PFSK-1 (cell line): ENCODE results near the gene PRKN.

Source experiments
- FOXP2 ChIP-seq: optimal IDR thresholded peaks from 2 replicates; pipeline ENCODE3; 2011; ENCODE audit warnings: borderline replicate concordance, control low read depth, inconsistent platforms; ENCODE audit not compliant: insufficient read depth; ENCODE audit errors: extremely low read length, extremely low read depth
- POLR2AphosphoS5 ChIP-seq: IDR thresholded peaks from 2 replicates; pipeline ENCODE4 v1.6.1; 2012; ENCODE audit warnings: low read depth, mild to moderate bottlenecking, control low read depth, low read length, moderate library complexity
- REST ChIP-seq, 2 experiments: IDR thresholded peaks; 2 replicates each; pipeline versions ENCODE4 v1.6.1 to v1.8.0; 2011 to 2012; ENCODE audit warnings: low read depth in 2 of 2, low read length in 2 of 2, control low read depth in 1 of 2, inconsistent platforms in 1 of 2, mild to moderate bottlenecking in 1 of 2, moderate library complexity in 1 of 2; ENCODE audit not compliant: insufficient read depth in 1 of 2
- SIN3A ChIP-seq: IDR thresholded peaks from 2 replicates; pipeline ENCODE4 v1.6.1; 2012; ENCODE audit warnings: mild to moderate bottlenecking, low read length, moderate library complexity, borderline replicate concordance; ENCODE audit not compliant: insufficient read depth
- TAF1 ChIP-seq: IDR thresholded peaks from 2 replicates; pipeline ENCODE4 v1.6.1; 2012; ENCODE audit warnings: low read length, control low read depth, borderline replicate concordance; ENCODE audit not compliant: insufficient read depth

The PRKN gene

GRCh38 chr6:162178666-162179065 lies 548.9 kb downstream of the PRKN start:
- TF ChIP-seq SIN3A = no peak
- no peak for TF ChIP-seq REST (IDR thresholded peaks at IDR 0.05; ENCODE audit: insufficient read depth in 1 of 2, low read depth in 2 of 2, low read length in 2 of 2)
- no peak for TF ChIP-seq FOXP2
- TF ChIP-seq POLR2AphosphoS5 = no peak
- no peak for TF ChIP-seq TAF1

DNA sequence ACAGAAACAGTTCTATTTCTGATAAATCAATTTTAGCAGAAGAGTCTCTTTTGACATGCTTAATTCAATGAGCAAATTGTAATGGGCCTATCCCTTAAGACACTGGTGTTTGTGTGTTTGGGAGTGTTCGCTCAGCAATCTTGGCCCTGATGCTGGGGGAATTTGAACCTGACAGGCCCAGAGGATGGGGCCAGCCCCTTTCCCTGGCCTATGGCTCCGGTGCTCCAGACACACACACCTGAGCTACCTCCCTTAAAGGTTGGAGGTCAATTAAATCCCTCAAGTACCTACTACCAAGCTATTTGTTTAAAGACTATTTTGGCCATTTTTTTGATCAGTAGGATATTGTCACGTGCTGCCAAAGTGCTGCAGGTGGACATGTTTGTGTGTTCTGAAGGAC lies 549.3 kb downstream of the PRKN start:
- no peak for TF ChIP-seq FOXP2
- TF ChIP-seq REST (IDR thresholded peaks at IDR 0.05; ENCODE audit: insufficient read depth in 1 of 2, low read depth in 2 of 2, low read length in 2 of 2) = no peak
- no peak for TF ChIP-seq POLR2AphosphoS5
- no peak for TF ChIP-seq SIN3A
- TF ChIP-seq TAF1 = no peak

DNA sequence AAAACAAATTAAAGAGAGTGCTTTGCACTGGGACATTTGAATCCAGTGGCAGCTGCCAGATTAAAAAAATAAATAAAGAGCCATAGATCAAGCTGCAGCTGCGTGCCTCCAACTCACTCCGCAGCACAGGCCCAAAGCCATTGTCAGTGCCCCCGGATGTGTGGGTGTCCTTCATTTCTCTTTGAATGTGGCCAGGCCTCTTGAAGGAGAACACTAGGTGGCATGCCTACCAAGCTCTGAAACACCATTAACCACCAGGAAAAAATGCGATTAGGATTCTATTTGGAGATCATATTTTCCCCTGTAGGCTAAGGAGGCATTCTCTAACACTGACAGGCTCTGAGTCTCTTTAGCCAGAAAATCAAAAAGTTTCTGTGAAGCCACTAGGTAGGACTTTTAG lies 549.8 kb downstream of the PRKN start:
- TF ChIP-seq TAF1 = no peak
- TF ChIP-seq FOXP2 = no peak
- no peak for TF ChIP-seq SIN3A
- TF ChIP-seq POLR2AphosphoS5 = no peak
- no peak for TF ChIP-seq REST (IDR thresholded peaks at IDR 0.05; ENCODE audit: insufficient read depth in 1 of 2, low read depth in 2 of 2, low read length in 2 of 2)

GRCh38 chr6:162173466-162173865 lies 554.1 kb downstream of the PRKN start:
- TF ChIP-seq FOXP2 (no peak), TAF1 (no peak), REST (IDR thresholded peaks at IDR 0.05; ENCODE audit: insufficient read depth in 1 of 2, low read depth in 2 of 2, low read length in 2 of 2) (no peak), SIN3A (no peak), POLR2AphosphoS5 (no peak)

DNA sequence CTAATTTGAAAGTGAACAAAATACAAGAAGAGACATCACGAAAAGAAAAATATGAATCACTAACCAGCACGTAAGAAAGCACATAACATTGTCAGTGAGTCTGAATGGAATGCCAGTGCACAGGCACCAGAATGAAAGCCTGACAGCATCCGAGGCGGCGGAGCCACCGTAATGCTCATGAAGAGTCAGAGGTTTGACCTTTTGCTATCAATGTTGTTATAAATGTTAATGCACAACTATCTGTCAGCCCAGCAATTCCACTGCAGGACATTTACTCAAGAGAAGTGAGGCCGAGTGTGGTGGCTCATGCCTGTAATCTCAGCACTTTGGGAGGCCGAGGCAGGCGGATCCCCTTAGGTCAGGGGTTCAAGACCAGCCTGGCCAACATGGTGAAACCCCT lies 562.1 kb downstream of the PRKN start:
- TF ChIP-seq POLR2AphosphoS5 = no peak
- TF ChIP-seq REST (IDR thresholded peaks at IDR 0.05; ENCODE audit: insufficient read depth in 1 of 2, low read depth in 2 of 2, low read length in 2 of 2) = no peak
- TF ChIP-seq TAF1 = no peak
- no peak for TF ChIP-seq FOXP2
- TF ChIP-seq SIN3A = no peak
